NT2/D1 (cell line): ENCODE data around the gene BFSP1.

Experiments
- SUZ12 ChIP-seq: IDR thresholded peaks from 2 replicates; pipeline ENCODE4 v1.6.1; 2011; ENCODE audit not compliant: insufficient read length, insufficient read depth; ENCODE audit errors: extremely low read depth
- YY1 ChIP-seq: IDR thresholded peaks from 2 replicates; pipeline ENCODE4 v1.6.1; 2011; ENCODE audit not compliant: insufficient read length, insufficient read depth
- ZNF274 ChIP-seq: IDR thresholded peaks from 2 replicates; pipeline ENCODE4 v1.6.1; 2011; ENCODE audit warnings: mild to moderate bottlenecking, low read depth, low read length

GRCh38 chr20:17469246-17470030 lies 61.7 kb downstream of the BFSP1 start:
- TF ChIP-seq YY1 (no peak), SUZ12 (no peak), ZNF274 (no peak)
